ENCODE results near the gene DISP2.

The DISP2 gene

GRCh38 chr15:40338041-40338657 lies 19.9 kb upstream of the DISP2 start:
- Histone ChIP-seq H3K4me1 (ENCODE audit: insufficient read depth, low read length) (peaks cover 10% of the 10 kb centered on the region; the same call in 1 of the 2 replicates), H3K36me3 (ENCODE audit: insufficient read depth, low read depth, low read length) (no peaks in the 10 kb centered on the region), H3K27me3 (ENCODE audit: insufficient read depth, low read length) (peaks cover 9% of the 10 kb centered on the region; the same call in 1 of the 2 replicates), H3K27ac (ENCODE audit: low read length) (no peak overlapping the region), H3K4me3 (ENCODE audit: low read length) (no peak overlapping the region), H3K9me3 (ENCODE audit: insufficient read depth, low read depth, low read length) (no peaks in the 10 kb centered on the region), H3K9ac (ENCODE audit: low read depth, low read length) (no peak overlapping the region)

GRCh38 chr15:40338921-40339620 lies 18.9 kb upstream of the DISP2 start:
- H3K4me3 ChIP-seq (ENCODE audit: low read length), result no peak overlapping the region
- H3K9ac ChIP-seq (ENCODE audit: low read depth, low read length), result no peak overlapping the region

GRCh38 chr15:40339621-40339945 lies 18.4 kb upstream of the DISP2 start:
- no peak overlapping the region for H3K27ac ChIP-seq (ENCODE audit: low read length)
- H3K36me3 ChIP-seq (ENCODE audit: insufficient read depth, low read depth, low read length), result no peaks in the 10 kb centered on the region
- H3K4me1 ChIP-seq (ENCODE audit: insufficient read depth, low read length), result peaks cover 7% of the 10 kb centered on the region; the same call in 1 of the 2 replicates
- H3K9me3 ChIP-seq (ENCODE audit: insufficient read depth, low read depth, low read length), result no peaks in the 10 kb centered on the region
- no peak overlapping the region for H3K9ac ChIP-seq (ENCODE audit: low read depth, low read length)
- no peak overlapping the region for H3K4me3 ChIP-seq (ENCODE audit: low read length)
- H3K27me3 ChIP-seq (ENCODE audit: insufficient read depth, low read length), result peaks cover 9% of the 10 kb centered on the region; the same call in 1 of the 2 replicates

More at GRCh38 chr15:40338921-40339620, 18.9 kb upstream of the DISP2 start:
- peaks cover 9% of the 10 kb centered on the region; the same call in 1 of the 2 replicates for H3K27me3 ChIP-seq (ENCODE audit: insufficient read depth, low read length)
- peaks cover 7% of the 10 kb centered on the region; the same call in 1 of the 2 replicates for H3K4me1 ChIP-seq (ENCODE audit: insufficient read depth, low read length)
- no peaks in the 10 kb centered on the region for H3K36me3 ChIP-seq (ENCODE audit: insufficient read depth, low read depth, low read length)
- H3K27ac ChIP-seq (ENCODE audit: low read length), result no peak overlapping the region
- H3K9me3 ChIP-seq (ENCODE audit: insufficient read depth, low read depth, low read length), result no peaks in the 10 kb centered on the region

- H3K27ac ChIP-seq (ENCODE audit: low read length), result no peak overlapping the region
- H3K4me1 ChIP-seq (ENCODE audit: insufficient read depth, low read length), result peaks cover 7% of the 10 kb centered on the region; the same call in 1 of the 2 replicates
- H3K4me3 ChIP-seq (ENCODE audit: low read length), result no peak overlapping the region
- peak overlapping the region; percentile 32; the same call in 1 of the 2 replicates for H3K9ac ChIP-seq (ENCODE audit: low read depth, low read length)
- no peaks in the 10 kb centered on the region for H3K36me3 ChIP-seq (ENCODE audit: insufficient read depth, low read depth, low read length)
- peaks cover 9% of the 10 kb centered on the region; the same call in 1 of the 2 replicates for H3K27me3 ChIP-seq (ENCODE audit: insufficient read depth, low read length)
- H3K9me3 ChIP-seq (ENCODE audit: insufficient read depth, low read depth, low read length), result no peaks in the 10 kb centered on the region
Measured at GRCh38 chr15:40340038-40340739, 17.8 kb upstream of the DISP2 start.

- Histone ChIP-seq H3K9ac (ENCODE audit: low read depth, low read length) (peak within 1 kb of the TSS; percentile 32; the same call in 1 of the 2 replicates), H3K9me3 (ENCODE audit: insufficient read depth, low read depth, low read length) (no peaks in the 10 kb centered on the region), H3K27ac (ENCODE audit: low read length) (no peak within 1 kb of the TSS), H3K27me3 (ENCODE audit: insufficient read depth, low read length) (peaks cover 9% of the 10 kb centered on the region; the same call in 1 of the 2 replicates), H3K36me3 (ENCODE audit: insufficient read depth, low read depth, low read length) (no peaks in the 10 kb centered on the region), H3K4me3 (ENCODE audit: low read length) (no peak within 1 kb of the TSS), H3K4me1 (ENCODE audit: insufficient read depth, low read length) (peaks cover 7% of the 10 kb centered on the region; the same call in 1 of the 2 replicates)
Measured at GRCh38 chr15:40340740-40341400, 17.1 kb upstream of the DISP2 start, which contains the start of gene CCDC9B. Gene CCDC9B, minus strand, starts transcription at chr15:40340939. Its CDS starts 120 bp downstream, at chr15:40340819.

- Histone ChIP-seq H3K27ac (ENCODE audit: low read length) (no peak overlapping the region), H3K36me3 (ENCODE audit: insufficient read depth, low read depth, low read length) (no peaks in the 10 kb centered on the region), H3K4me1 (ENCODE audit: insufficient read depth, low read length) (peaks cover 7% of the 10 kb centered on the region; the same call in 1 of the 2 replicates), H3K9me3 (ENCODE audit: insufficient read depth, low read depth, low read length) (no peaks in the 10 kb centered on the region), H3K27me3 (ENCODE audit: insufficient read depth, low read length) (peaks cover under 1% of the 10 kb centered on the region; the same call in 1 of the 2 replicates), H3K9ac (ENCODE audit: low read depth, low read length) (no peak overlapping the region), H3K4me3 (ENCODE audit: low read length) (no peak overlapping the region)
Measured at GRCh38 chr15:40342416-40343320, 15.4 kb upstream of the DISP2 start.

GRCh38 chr15:40343512-40343911 lies 14.5 kb upstream of the DISP2 start:
- peaks cover 4% of the 10 kb centered on the region; the same call in 1 of the 2 replicates for H3K4me1 ChIP-seq (ENCODE audit: insufficient read depth, low read length)
- no peaks in the 10 kb centered on the region for H3K36me3 ChIP-seq (ENCODE audit: insufficient read depth, low read depth, low read length)
- no peak overlapping the region for H3K9ac ChIP-seq (ENCODE audit: low read depth, low read length)

GRCh38 chr15:40344217-40344616 lies 13.8 kb upstream of the DISP2 start:
- Histone ChIP-seq H3K36me3 (ENCODE audit: insufficient read depth, low read depth, low read length) (no peaks in the 10 kb centered on the region), H3K27ac (ENCODE audit: low read length) (no peak overlapping the region), H3K9me3 (ENCODE audit: insufficient read depth, low read depth, low read length) (no peaks in the 10 kb centered on the region), H3K4me1 (ENCODE audit: insufficient read depth, low read length) (peaks cover 4% of the 10 kb centered on the region; the same call in 1 of the 2 replicates), H3K9ac (ENCODE audit: low read depth, low read length) (no peak overlapping the region), H3K4me3 (ENCODE audit: low read length) (no peak overlapping the region), H3K27me3 (ENCODE audit: insufficient read depth, low read length) (no peaks in the 10 kb centered on the region)

More at GRCh38 chr15:40343512-40343911, 14.5 kb upstream of the DISP2 start:
- no peak overlapping the region for H3K27ac ChIP-seq (ENCODE audit: low read length)
- no peaks in the 10 kb centered on the region for H3K9me3 ChIP-seq (ENCODE audit: insufficient read depth, low read depth, low read length)
- no peaks in the 10 kb centered on the region for H3K27me3 ChIP-seq (ENCODE audit: insufficient read depth, low read length)
- H3K4me3 ChIP-seq (ENCODE audit: low read length), result no peak overlapping the region

- Histone ChIP-seq H3K36me3 (ENCODE audit: insufficient read depth, low read depth, low read length) (no peaks in the 10 kb centered on the region), H3K27ac (ENCODE audit: low read length) (no peak overlapping the region), H3K9me3 (ENCODE audit: insufficient read depth, low read depth, low read length) (no peaks in the 10 kb centered on the region), H3K4me1 (ENCODE audit: insufficient read depth, low read length) (peaks cover 4% of the 10 kb centered on the region; the same call in 1 of the 2 replicates), H3K9ac (ENCODE audit: low read depth, low read length) (no peak overlapping the region), H3K4me3 (ENCODE audit: low read length) (no peak overlapping the region), H3K27me3 (ENCODE audit: insufficient read depth, low read length) (no peaks in the 10 kb centered on the region)
Measured at GRCh38 chr15:40344631-40345120, 13.3 kb upstream of the DISP2 start.

GRCh38 chr15:40345225-40345866 lies 12.7 kb upstream of the DISP2 start:
- no peaks in the 10 kb centered on the region for H3K9me3 ChIP-seq (ENCODE audit: insufficient read depth, low read depth, low read length)
- no peaks in the 10 kb centered on the region for H3K27me3 ChIP-seq (ENCODE audit: insufficient read depth, low read length)
- no peaks in the 10 kb centered on the region for H3K36me3 ChIP-seq (ENCODE audit: insufficient read depth, low read depth, low read length)
- no peak overlapping the region for H3K27ac ChIP-seq (ENCODE audit: low read length)
- H3K9ac ChIP-seq (ENCODE audit: low read depth, low read length), result no peak overlapping the region
- H3K4me1 ChIP-seq (ENCODE audit: insufficient read depth, low read length), result peaks cover 3% of the 10 kb centered on the region; the same call in 1 of the 2 replicates
- H3K4me3 ChIP-seq (ENCODE audit: low read length), result no peak overlapping the region
